ENCODE results near the gene SCFD2.
"Not testable (repeated sequence)": the region's sequence is repeated elsewhere in the genome, so short reads cannot be mapped to it uniquely, and the experiment has no call there.

The SCFD2 gene

GRCh38 chr4:53139256-53139655, 226.6 kb downstream of the SCFD2 start:
- DNase-seq (ENCODE audit: low spot score): not testable (repeated sequence)

GRCh38 chr4:53137468-53137867, 228.4 kb downstream of the SCFD2 start:
- no peak for DNase-seq (ENCODE audit: low spot score)

- DNase-seq (ENCODE audit: low spot score): no peak
Observed at GRCh38 chr4:53136954-53137353, 228.9 kb downstream of the SCFD2 start.

- no peak for DNase-seq (ENCODE audit: low spot score)
Observed at GRCh38 chr4:53132132-53132891, 233.5 kb downstream of the SCFD2 start.

GRCh38 chr4:53131562-53131925, 234.3 kb downstream of the SCFD2 start:
- no peak for DNase-seq (ENCODE audit: low spot score)

- DNase-seq (ENCODE audit: low spot score): no peak
Observed at GRCh38 chr4:53130896-53131561, 234.8 kb downstream of the SCFD2 start.

GRCh38 chr4:53128706-53129357, 237.0 kb downstream of the SCFD2 start:
- DNase-seq (ENCODE audit: low spot score): no peak

- no peak for DNase-seq (ENCODE audit: low spot score)
Observed at GRCh38 chr4:53128231-53128630, 237.6 kb downstream of the SCFD2 start.

GRCh38 chr4:53127365-53127764, 238.5 kb downstream of the SCFD2 start:
- DNase-seq (ENCODE audit: low spot score): no peak

- no peak for DNase-seq (ENCODE audit: low spot score)
Observed at GRCh38 chr4:53126099-53126498, 239.8 kb downstream of the SCFD2 start.

GRCh38 chr4:53123819-53124218, 242.0 kb downstream of the SCFD2 start:
- no peak for DNase-seq (ENCODE audit: low spot score)

GRCh38 chr4:53123171-53123570, 242.7 kb downstream of the SCFD2 start:
- no peak for DNase-seq (ENCODE audit: low spot score)

GRCh38 chr4:53122280-53123116, 243.4 kb downstream of the SCFD2 start:
- DNase-seq (ENCODE audit: low spot score): no peak

GRCh38 chr4:53121264-53121865, 244.5 kb downstream of the SCFD2 start:
- no peak for DNase-seq (ENCODE audit: low spot score)

GRCh38 chr4:53120778-53121177, 245.1 kb downstream of the SCFD2 start:
- DNase-seq (ENCODE audit: low spot score): no peak

- no peak for DNase-seq (ENCODE audit: low spot score)
Observed at GRCh38 chr4:53119680-53120079, 246.2 kb downstream of the SCFD2 start.

- no peak for DNase-seq (ENCODE audit: low spot score)
Observed at GRCh38 chr4:53118676-53119075, 247.2 kb downstream of the SCFD2 start.

- DNase-seq (ENCODE audit: low spot score): no peak
Observed at GRCh38 chr4:53116954-53117353, 248.9 kb downstream of the SCFD2 start.

GRCh38 chr4:53113431-53114225, 252.2 kb downstream of the SCFD2 start:
- no peak for DNase-seq (ENCODE audit: low spot score)

- no peak for DNase-seq (ENCODE audit: low spot score)
Observed at GRCh38 chr4:53105313-53105712, 260.5 kb downstream of the SCFD2 start.

GRCh38 chr4:53103481-53103880, 262.4 kb downstream of the SCFD2 start:
- no peak for DNase-seq (ENCODE audit: low spot score)
